Nephron progenitor cell (in vitro differentiated cells): ENCODE measurements around the gene BET1L.
"Not testable (repeated sequence)": the region's sequence is repeated elsewhere in the genome, so short reads cannot be mapped to it uniquely, and the experiment has no call there.

Experiments used
- DNase-seq: peaks from one replicate; pipeline ENCODE4 v3.0.0; 2021
- H3K27ac Mint-ChIP-seq: 2 replicates; pipeline ENCODE4 v1.8.0; 2021; ENCODE audit warnings: mild to moderate bottlenecking, moderate library complexity, mixed read lengths
- H3K27me3 Mint-ChIP-seq: 2 replicates; pipeline ENCODE4 v1.8.0; 2021; ENCODE audit warnings: mild to moderate bottlenecking, low read depth, mixed read lengths; ENCODE audit not compliant: poor library complexity
- H3K36me3 Mint-ChIP-seq: 2 replicates; pipeline ENCODE4 v1.8.0; 2021; ENCODE audit warnings: low read depth, mixed read lengths
- H3K4me1 Mint-ChIP-seq: 2 replicates; pipeline ENCODE4 v1.8.0; 2021; ENCODE audit warnings: mixed read lengths
- H3K4me3 Mint-ChIP-seq: 2 replicates; pipeline ENCODE4 v1.8.0; 2021; ENCODE audit warnings: mild to moderate bottlenecking, moderate library complexity, mixed read lengths
- H3K9me3 Mint-ChIP-seq: 2 replicates; pipeline ENCODE4 v1.8.0; 2021; ENCODE audit warnings: mild to moderate bottlenecking, moderate library complexity, mixed read lengths
- TF ChIP-seq, protein P1 (sequence below): fragments of 200-600 bp; sonication (generic); IDR thresholded peaks from 2 replicates; pipeline ENCODE4 v1.5.0; 2021; ENCODE audit warnings: antibody characterized with exemption

The BET1L gene

DNA sequence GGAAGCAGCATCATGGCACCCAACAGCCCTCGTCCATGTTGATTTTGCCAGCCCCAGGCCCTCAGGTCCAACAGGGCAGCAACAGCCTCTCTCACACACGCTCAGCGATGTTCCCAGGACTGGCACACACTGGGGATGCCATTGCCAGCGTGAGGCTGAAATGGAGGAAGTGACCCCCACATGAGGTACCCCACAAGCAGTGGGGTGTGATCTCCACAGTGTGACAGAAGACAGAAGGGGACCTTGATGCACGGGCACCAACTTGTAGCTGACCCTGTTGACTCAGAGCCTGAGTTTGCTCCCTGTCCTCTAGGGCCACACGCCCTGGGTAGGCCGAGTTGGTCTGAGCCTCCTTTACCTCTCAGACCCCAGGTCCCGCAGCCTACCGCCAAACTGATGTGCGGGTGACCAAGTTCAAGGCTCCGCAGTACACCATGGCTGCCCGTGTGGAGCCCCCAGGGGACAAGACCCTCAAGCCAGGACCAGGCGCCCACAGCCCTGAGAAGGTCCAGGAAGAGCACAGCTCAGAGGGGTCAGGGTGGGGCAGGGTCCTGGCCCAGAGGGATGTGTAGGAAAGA, 8.1 kb downstream of the BET1L start:
- Mint-ChIP-seq H3K27me3 (peaks cover 6% of the 10 kb centered on the region), H3K4me3 (no peak overlapping the region), H3K9me3 (no peaks in the 10 kb centered on the region), H3K36me3 (peaks cover 11% of the 10 kb centered on the region), H3K4me1 (no peaks in the 10 kb centered on the region), H3K27ac (no peak overlapping the region)
- no peak for DNase-seq
- TF ChIP-seq, protein P1, sequence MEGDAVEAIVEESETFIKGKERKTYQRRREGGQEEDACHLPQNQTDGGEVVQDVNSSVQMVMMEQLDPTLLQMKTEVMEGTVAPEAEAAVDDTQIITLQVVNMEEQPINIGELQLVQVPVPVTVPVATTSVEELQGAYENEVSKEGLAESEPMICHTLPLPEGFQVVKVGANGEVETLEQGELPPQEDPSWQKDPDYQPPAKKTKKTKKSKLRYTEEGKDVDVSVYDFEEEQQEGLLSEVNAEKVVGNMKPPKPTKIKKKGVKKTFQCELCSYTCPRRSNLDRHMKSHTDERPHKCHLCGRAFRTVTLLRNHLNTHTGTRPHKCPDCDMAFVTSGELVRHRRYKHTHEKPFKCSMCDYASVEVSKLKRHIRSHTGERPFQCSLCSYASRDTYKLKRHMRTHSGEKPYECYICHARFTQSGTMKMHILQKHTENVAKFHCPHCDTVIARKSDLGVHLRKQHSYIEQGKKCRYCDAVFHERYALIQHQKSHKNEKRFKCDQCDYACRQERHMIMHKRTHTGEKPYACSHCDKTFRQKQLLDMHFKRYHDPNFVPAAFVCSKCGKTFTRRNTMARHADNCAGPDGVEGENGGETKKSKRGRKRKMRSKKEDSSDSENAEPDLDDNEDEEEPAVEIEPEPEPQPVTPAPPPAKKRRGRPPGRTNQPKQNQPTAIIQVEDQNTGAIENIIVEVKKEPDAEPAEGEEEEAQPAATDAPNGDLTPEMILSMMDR: no peak

DNA sequence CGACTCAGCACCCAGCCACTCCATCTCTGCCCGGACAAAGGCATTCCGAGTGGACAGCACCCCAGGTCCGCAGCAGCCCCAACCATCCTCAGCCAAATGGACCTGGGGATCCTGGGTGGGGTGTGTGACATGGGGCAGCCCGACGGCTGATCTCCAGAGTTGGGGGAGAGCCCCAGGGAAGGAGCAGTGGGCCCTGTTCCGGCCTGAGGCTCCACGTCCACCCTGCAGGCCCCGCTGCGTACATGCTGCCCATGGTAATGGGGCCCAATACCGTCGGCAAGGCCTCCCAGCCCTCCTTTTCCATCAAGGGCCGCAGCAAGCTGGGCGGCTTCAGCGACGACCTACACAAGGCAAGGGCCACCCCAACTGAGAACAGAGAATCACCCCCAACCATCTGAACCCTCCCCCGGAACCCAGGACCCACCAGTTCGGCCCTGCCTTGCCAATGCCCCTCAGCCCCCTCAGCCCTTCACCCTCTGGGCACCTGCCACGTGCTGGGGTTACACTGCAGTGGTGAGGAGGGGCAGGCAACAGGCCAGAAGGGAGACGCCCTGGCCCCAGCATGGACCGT, 8.9 kb downstream of the BET1L start:
- Mint-ChIP-seq H3K9me3 (no peaks in the 10 kb centered on the region), H3K4me3 (no peak overlapping the region), H3K36me3 (peaks cover 6% of the 10 kb centered on the region), H3K27ac (no peak overlapping the region), H3K27me3 (peaks cover 6% of the 10 kb centered on the region), H3K4me1 (no peaks in the 10 kb centered on the region)
- no peak for DNase-seq
- TF ChIP-seq, protein P1: no peak

DNA sequence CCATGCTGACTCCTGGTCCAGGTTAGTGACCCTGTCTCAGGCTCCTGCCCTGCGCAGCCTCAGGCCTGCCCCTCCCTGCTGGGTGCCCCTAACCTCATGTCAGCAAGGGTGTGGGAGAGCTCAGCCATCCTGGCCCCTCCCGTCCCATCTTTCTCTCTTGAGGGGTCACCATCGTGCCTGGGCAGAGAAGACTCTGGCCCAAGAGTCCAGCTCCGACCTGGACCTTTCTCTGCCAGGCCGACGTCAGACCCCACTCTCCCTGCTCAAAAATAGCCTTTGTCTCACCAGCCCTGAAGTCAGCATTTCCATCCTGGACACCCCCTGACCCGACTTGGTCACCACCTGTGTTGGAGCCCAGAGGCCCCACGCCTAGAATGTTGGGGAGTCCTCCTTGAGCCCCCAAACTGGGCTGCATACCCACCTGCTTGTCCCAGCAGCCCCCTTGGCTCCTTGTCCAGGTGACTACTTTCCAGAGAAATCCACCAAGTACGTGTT, 9.4 kb downstream of the BET1L start:
- peaks cover 6% of the 10 kb centered on the region for H3K27me3 Mint-ChIP-seq

DNA sequence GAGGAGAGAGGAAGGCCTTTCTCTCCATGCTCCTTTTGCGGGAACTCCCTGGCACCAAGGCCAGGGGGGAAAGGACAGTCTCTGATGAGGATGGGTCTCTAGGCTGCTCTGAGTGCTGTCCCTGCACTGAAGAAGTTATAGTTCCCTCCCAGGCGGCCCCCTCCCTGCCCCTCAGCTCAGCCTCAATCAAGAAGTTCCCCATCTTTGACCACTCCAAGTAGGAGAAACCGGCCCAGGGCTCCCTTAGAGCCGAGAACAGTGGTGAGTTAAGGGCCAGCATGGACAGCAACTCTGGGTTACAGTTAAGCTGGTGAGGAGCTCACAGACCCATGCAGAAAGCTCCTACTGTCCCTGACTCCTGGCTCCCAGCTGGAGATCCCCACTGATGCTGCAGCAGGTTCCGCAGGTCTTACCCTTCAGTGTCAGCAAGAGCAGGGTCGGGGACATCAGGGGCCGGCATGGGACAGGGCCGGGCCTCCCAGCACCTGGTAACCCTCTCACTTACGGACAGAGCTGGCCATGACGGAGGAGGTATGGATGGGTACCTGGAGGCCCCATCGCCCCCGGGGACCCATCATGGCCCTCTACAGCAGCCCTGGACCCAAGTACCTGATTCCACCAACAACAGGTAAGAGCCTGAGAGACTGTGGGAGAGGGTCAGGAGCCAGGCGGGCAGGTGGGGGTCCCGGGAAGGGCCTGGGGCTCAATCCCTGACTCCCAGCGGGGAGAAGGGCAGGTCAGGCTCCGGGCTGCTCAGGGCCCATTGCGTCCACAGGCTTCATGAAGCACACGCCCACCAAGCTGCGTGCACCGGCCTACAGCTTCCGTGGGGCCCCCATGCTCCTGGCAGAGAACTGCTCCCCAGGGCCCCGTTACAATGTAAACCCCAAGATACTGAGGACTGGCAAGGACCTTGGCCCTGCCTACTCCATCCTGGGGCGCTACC, 10.1 kb downstream of the BET1L start:
- DNase-seq: no peak
- H3K9me3 Mint-ChIP-seq: no peaks in the 10 kb centered on the region
- H3K27me3 Mint-ChIP-seq: peaks cover 6% of the 10 kb centered on the region
- H3K36me3 Mint-ChIP-seq: no peaks in the 10 kb centered on the region
- H3K27ac Mint-ChIP-seq: no peak overlapping the region
- H3K4me1 Mint-ChIP-seq: no peaks in the 10 kb centered on the region
- H3K4me3 Mint-ChIP-seq: no peak overlapping the region
- TF ChIP-seq, protein P1: no peak

More for the DNA sequence above, 9.4 kb downstream of the BET1L start:
- no peak overlapping the region for H3K4me3 Mint-ChIP-seq
- H3K36me3 Mint-ChIP-seq: peaks cover under 1% of the 10 kb centered on the region
- DNase-seq: no peak
- TF ChIP-seq, protein P1: no peak
- no peak overlapping the region for H3K27ac Mint-ChIP-seq
- no peaks in the 10 kb centered on the region for H3K4me1 Mint-ChIP-seq
- no peaks in the 10 kb centered on the region for H3K9me3 Mint-ChIP-seq

DNA sequence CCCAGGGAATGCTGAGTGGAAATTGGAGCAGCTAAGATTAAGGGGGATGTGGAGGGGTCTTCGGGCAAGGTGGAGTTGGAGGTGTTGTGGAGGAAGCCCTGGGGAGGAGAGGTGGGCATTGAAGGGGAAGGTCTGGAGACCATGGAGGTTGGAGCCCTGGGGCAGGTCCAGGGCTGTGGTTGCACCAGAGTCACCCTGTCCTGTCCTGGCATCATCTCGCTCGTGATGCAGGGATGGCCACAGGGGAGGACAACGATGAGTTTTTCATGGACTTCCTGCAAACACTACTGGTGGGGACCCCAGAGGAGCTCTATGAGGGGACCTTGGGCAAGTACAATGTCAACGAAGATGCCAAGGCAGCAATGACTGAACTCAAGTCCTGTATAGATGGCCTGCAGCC, 13.7 kb downstream of the BET1L start:
- not testable (repeated sequence) for H3K36me3 Mint-ChIP-seq, H3K27me3 Mint-ChIP-seq, H3K27ac Mint-ChIP-seq, H3K9me3 Mint-ChIP-seq, H3K4me3 Mint-ChIP-seq, DNase-seq, H3K4me1 Mint-ChIP-seq

DNA sequence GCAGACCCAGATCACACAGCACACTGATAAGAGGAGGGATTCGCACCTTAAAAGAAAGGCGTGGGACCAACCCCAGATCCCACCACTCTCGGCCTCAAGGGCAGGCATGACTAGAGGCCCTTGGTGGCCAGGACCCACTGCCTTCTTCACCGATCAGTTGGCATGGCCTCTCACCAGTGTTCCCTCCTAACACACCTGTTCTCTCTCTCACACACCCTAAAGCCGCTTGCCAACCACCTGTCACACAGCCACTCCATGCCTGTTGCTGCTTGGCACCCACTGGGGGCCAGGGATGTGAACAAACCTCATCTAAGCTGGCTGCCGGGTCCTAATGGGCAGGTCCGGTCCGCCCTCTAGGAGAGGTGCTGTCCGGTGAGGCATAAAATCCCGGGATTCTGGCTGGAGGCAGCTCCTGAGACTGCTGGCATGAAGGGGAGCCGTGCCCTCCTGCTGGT, 14.5 kb downstream of the BET1L start, which contains the start of gene SCGB1C1:
SCGB1C1 (plus strand) TSS at position 405 of the 455 bp plus-strand sequence; CDS start at position 427, 22 bp downstream.
- not testable (repeated sequence) for DNase-seq, H3K27me3 Mint-ChIP-seq, H3K36me3 Mint-ChIP-seq, H3K4me1 Mint-ChIP-seq, H3K27ac Mint-ChIP-seq, H3K9me3 Mint-ChIP-seq, H3K4me3 Mint-ChIP-seq

DNA sequence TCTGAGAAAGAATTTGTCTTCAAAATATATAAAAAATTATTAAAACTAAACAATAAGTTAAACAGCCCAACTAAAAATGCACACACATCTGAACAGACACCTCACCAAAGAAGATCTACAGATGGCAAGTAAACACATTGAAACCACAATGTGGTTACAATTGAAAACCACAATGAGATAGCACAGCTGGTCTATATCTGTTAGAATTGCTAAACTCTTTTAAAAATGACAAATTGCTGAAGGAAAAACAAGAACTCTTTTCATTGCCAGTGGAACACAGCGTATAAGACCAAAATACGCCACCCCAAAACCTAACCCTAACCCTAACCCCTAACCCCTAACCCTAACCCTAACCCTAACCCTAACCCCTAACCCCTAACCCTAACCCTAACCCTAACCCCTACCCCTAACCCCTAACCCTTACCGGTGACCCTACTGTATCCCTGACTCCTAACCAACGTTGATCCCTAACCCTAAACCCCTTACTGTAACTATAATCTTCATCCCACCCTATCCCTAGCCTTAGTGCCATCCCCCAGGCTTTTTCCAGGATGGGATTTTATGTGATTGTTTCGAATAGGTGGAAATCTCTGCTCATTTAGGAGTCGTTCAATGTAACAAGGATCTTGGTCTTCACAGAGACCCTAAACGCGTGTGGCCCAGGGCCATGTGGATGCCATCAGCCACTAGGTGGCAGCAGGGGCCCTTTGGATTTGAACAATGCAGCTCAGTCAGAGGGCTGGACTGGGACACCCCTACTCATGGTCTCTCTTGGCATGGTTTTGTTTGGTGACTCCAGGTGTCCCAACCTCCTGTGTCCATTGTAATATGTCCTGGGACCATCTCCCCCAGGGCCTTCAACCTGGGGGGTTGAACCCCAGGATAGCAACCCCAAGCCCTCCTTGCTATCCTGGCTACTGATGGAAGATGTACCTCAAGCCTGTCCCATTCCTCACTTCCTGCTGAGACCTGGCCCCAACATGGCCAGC, 15.4 kb downstream of the BET1L start:
- H3K9me3 Mint-ChIP-seq, H3K36me3 Mint-ChIP-seq, H3K27me3 Mint-ChIP-seq, H3K4me1 Mint-ChIP-seq, H3K4me3 Mint-ChIP-seq, DNase-seq, H3K27ac Mint-ChIP-seq: not testable (repeated sequence)

DNA sequence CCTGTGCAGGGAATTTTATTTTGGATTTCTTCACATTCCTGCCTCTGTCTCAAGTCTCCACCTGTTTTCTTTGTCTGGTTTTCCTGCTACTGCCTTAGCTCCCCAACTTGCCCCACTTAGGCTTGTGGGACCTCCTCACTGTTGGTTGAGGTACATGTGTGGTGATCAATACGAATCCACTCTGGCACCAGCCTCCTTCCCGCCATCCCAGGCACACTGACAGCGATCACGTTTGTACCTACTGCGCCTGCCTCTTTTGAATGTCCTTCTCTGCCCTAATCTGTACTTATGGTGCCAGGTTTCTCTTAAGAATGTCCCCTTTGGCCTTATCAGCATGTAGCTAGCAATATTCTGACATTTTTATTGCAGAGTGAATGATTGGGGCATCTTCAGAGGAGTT, 16.7 kb downstream of the BET1L start:
- not testable (repeated sequence) for H3K4me1 Mint-ChIP-seq, DNase-seq, H3K36me3 Mint-ChIP-seq, H3K27me3 Mint-ChIP-seq, H3K27ac Mint-ChIP-seq, H3K4me3 Mint-ChIP-seq, H3K9me3 Mint-ChIP-seq

DNA sequence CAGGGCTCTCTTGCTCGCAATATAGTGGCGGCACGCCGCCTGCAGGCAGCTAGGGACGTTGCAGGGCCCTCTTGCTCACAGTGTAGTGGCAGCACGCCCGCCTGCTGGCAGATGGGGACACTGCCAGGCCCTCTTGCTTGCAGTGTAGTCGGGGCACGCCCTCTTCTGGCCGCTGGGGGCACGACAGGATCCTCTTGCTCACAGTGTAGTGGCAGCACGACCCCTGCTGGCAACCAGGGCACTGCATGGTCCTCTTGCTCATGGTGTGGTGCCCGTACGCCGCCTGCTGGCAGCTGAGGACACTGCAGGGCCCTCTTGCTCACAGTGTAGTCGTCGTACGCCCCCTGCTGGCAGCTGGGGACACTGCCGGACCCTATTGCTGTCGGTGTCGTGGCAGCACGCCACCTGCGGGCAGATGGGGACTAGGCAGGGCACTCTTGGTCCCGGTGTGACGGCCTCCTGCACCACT, 17.3 kb downstream of the BET1L start:
- H3K4me3 Mint-ChIP-seq, H3K4me1 Mint-ChIP-seq, H3K27me3 Mint-ChIP-seq: not testable (repeated sequence)

More for the DNA sequence above, 17.3 kb downstream of the BET1L start:
- H3K36me3 Mint-ChIP-seq, H3K9me3 Mint-ChIP-seq, H3K27ac Mint-ChIP-seq: not testable (repeated sequence)
- DNase-seq: peak; percentile 2
